ENCODE results near the gene FTO. TPM values are rescaled to one million over a fixed set of nuclear protein-coding genes. Genes with fewer than 3 reads are reported as not detected.
"Not testable (repeated sequence)": the region's sequence is repeated elsewhere in the genome, so short reads cannot be mapped to it uniquely, and the experiment has no call there.

FTO gene
- total RNA-seq, 1 donor from 2014 or later, result 70.5 TPM

- no peak for DNase-seq (ENCODE audit: extremely low spot score in 2 of 2)
- intact Hi-C loops (cut with DNase I), result no loop called here
- TF ChIP-seq CTCF (IDR thresholded peaks at IDR 0.05), result no peak
- TF ChIP-seq POLR2A (IDR thresholded peaks at IDR 0.05), result no peak
- TF ChIP-seq POLR2AphosphoS5 (IDR thresholded peaks at IDR 0.05; ENCODE audit: insufficient read depth in 1 of 2, low read depth in 1 of 2), result no peak
- Histone ChIP-seq H3K27me3 (no peaks in the 10 kb centered on the region), H3K36me3 (no peaks in the 10 kb centered on the region), H3K4me3 (no peak overlapping the region), H3K4me1 (peaks cover 12% of the 10 kb centered on the region), H3K27ac (no peak overlapping the region), H3K9me3 (no peaks in the 10 kb centered on the region)
Measured at GRCh38 chr16:53840456-53840855, 136.5 kb downstream of the FTO start.

GRCh38 chr16:53841884-53842283, 137.9 kb downstream of the FTO start:
- no peak for DNase-seq (ENCODE audit: extremely low spot score in 2 of 2)
- Histone ChIP-seq H3K9me3 (no peaks in the 10 kb centered on the region), H3K36me3 (no peaks in the 10 kb centered on the region), H3K4me1 (peaks cover 12% of the 10 kb centered on the region), H3K27ac (no peak overlapping the region), H3K4me3 (no peak overlapping the region), H3K27me3 (no peaks in the 10 kb centered on the region)
- intact Hi-C loops (cut with DNase I), result no loop called here
- TF ChIP-seq CTCF (IDR thresholded peaks at IDR 0.05) (no peak), POLR2A (IDR thresholded peaks at IDR 0.05) (no peak), POLR2AphosphoS5 (IDR thresholded peaks at IDR 0.05; ENCODE audit: insufficient read depth in 1 of 2, low read depth in 1 of 2) (no peak)

GRCh38 chr16:53843084-53843483, 139.1 kb downstream of the FTO start:
- no peaks in the 10 kb centered on the region for H3K27me3 ChIP-seq
- TF ChIP-seq CTCF (IDR thresholded peaks at IDR 0.05), result no peak
- TF ChIP-seq POLR2AphosphoS5 (IDR thresholded peaks at IDR 0.05; ENCODE audit: insufficient read depth in 1 of 2, low read depth in 1 of 2), result no peak
- TF ChIP-seq POLR2A (IDR thresholded peaks at IDR 0.05), result no peak
- H3K9me3 ChIP-seq, result no peaks in the 10 kb centered on the region
- H3K4me1 ChIP-seq, result peaks cover 12% of the 10 kb centered on the region
- H3K36me3 ChIP-seq, result no peaks in the 10 kb centered on the region
- no peak for DNase-seq (ENCODE audit: extremely low spot score in 2 of 2)
- H3K4me3 ChIP-seq, result no peak overlapping the region
- intact Hi-C loops (cut with DNase I), result no loop called here
- H3K27ac ChIP-seq, result no peak overlapping the region

- no peak for DNase-seq (ENCODE audit: extremely low spot score in 2 of 2)
- intact Hi-C loops (cut with DNase I), result no loop called here
- TF ChIP-seq CTCF (IDR thresholded peaks at IDR 0.05) (no peak), POLR2AphosphoS5 (IDR thresholded peaks at IDR 0.05; ENCODE audit: insufficient read depth in 1 of 2, low read depth in 1 of 2) (no peak), POLR2A (IDR thresholded peaks at IDR 0.05) (no peak)
- no peak overlapping the region for H3K4me3 ChIP-seq
- H3K9me3 ChIP-seq, result no peaks in the 10 kb centered on the region
- H3K27me3 ChIP-seq, result no peaks in the 10 kb centered on the region
- no peaks in the 10 kb centered on the region for H3K36me3 ChIP-seq
- H3K4me1 ChIP-seq, result no peaks in the 10 kb centered on the region
- H3K27ac ChIP-seq, result no peak overlapping the region
Measured at GRCh38 chr16:53844804-53845203, 140.8 kb downstream of the FTO start.

GRCh38 chr16:53846549-53846948, 142.6 kb downstream of the FTO start:
- H3K27ac ChIP-seq; H3K27me3 ChIP-seq; intact Hi-C loops (cut with DNase I): not testable (repeated sequence)

GRCh38 chr16:53846971-53847370, 143.0 kb downstream of the FTO start:
- Histone ChIP-seq H3K36me3 (no peaks in the 10 kb centered on the region), H3K4me3 (no peak overlapping the region), H3K27me3 (no peaks in the 10 kb centered on the region), H3K27ac (no peak overlapping the region), H3K9me3 (no peaks in the 10 kb centered on the region), H3K4me1 (no peaks in the 10 kb centered on the region)
- DNase-seq (ENCODE audit: extremely low spot score in 2 of 2), result no peak
- intact Hi-C loops (cut with DNase I), result no loop called here
- TF ChIP-seq CTCF (IDR thresholded peaks at IDR 0.05) (no peak), POLR2A (IDR thresholded peaks at IDR 0.05) (no peak), POLR2AphosphoS5 (IDR thresholded peaks at IDR 0.05; ENCODE audit: insufficient read depth in 1 of 2, low read depth in 1 of 2) (no peak)

More at GRCh38 chr16:53846549-53846948, 142.6 kb downstream of the FTO start:
- H3K4me1 ChIP-seq; DNase-seq (ENCODE audit: extremely low spot score in 2 of 2); H3K4me3 ChIP-seq; H3K36me3 ChIP-seq; H3K9me3 ChIP-seq: not testable (repeated sequence)
